CD4-positive, alpha-beta T cell treated with Interleukin-2 at 100 ng/mL for 4 hours (primary cell): ENCODE results near the gene CYP2C9.
"Not testable (repeated sequence)": the region's sequence is repeated elsewhere in the genome, so short reads cannot be mapped to it uniquely, and the experiment has no call there.

Experiments used
- DNase-seq: peaks from one replicate; pipeline ENCODE4 v3.0.0-alpha.2; 2020; ENCODE audit warnings: low spot score

The CYP2C9 gene

DNA sequence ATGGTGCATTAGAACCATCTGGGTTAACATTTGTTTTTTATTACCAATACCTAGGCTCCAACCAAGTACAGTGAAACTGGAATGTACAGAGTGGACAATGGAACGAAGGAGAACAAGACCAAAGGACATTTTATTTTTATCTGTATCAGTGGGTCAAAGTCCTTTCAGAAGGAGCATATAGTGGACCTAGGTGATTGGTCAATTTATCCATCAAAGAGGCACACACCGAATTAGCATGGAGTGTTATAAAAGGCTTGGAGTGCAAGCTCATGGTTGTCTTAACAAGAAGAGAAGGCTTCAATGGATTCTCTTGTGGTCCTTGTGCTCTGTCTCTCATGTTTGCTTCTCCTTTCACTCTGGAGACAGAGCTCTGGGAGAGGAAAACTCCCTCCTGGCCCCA is at the start of gene CYP2C9:
CYP2C9 (plus strand) TSS at position 276 of the 400 bp plus-strand sequence; CDS start at position 301, 25 bp downstream.
- no peak for DNase-seq

DNA sequence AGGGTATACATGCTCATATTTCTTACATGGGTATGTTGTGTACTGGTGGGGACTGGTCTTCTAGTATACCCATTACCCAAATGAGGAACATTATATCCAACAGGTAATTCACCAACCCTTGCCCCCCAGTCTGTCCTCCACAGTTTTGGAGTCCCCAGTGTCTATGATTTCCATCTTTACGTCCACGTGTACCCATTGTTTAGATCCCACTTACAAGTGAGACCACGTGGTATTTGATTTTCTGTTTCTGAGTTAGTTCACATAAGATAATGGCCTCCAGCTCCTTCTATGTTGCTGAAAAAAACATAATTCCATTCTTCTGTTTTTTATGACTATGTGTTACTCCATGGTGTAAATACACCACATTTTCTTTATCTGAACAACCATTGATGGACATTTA is 49.3 kb upstream of the CYP2C9 start:
- DNase-seq: no peak

DNA sequence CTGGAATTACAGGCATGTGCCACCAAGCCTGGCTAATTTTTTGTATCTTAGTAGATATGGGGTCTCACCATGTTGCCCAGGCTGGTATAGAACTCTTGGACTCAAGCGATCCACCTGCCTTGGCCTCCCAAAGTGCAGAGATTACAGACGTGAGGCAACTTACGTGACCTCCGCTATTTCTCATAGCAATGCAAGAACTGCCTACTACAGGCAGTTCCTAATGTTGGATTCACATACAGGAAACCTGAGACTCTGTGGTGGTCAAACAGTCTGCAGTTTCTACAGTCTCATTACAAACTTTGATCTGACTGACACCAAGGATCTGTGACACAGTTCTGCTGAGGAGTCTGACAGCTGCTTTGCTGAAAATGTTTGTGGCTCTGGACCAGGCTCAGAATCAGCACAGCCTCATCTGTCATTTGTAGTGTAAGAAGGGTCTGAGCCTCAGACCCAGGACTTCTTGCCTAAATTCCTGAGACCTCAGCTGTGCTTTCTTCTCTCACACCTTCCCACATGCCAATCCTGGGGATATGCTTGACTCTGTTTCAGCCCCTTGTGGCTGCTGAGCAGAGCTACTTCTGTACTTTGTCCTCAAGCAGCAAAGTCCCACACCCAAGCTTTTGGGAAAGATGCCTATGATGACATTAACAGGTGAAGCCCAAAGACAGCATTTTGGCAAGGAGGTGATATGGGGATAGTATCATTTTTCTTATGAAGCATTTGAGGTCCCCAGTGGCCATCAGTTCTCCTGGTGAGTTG is 48.0 kb upstream of the CYP2C9 start:
- no peak for DNase-seq

DNA sequence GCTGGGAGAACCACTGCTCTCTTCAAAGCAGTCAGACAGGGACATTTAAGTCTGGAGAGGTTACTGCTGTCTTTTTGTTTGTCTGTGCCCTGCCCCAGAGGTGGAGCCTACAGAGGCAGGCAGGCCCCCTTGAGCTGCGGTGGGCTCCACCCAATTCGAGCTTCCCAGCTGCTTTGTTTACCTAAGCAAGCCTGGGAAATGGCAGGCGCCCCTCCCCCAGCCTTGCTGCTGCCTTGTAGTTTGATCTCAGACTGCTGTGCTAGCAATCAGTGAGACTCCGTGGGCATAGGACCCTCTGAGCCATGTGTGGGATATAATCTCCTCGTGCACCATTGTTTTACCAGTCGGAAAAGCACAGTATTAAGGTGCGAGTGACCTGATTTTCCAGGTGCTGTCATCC is 40.0 kb upstream of the CYP2C9 start:
- DNase-seq: not testable (repeated sequence)

DNA sequence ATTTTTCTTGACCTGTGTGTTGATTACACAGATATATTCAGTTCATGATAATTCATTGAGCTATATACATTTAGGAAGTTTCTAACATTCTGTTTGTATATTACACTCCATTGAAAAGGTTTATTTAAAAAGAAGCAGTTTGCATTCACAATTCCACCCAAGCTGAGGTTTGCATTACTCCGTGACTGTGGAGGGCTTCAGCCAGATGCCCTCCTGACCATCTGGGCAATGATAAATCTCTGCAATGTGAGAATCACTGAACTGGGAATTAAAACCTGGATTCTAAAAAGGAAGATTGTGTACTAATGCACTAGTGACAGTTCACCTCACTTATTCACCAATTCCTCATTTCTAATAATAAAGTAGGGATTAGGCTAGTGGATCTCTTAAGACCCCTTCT is 36.4 kb upstream of the CYP2C9 start:
- DNase-seq: no peak

DNA sequence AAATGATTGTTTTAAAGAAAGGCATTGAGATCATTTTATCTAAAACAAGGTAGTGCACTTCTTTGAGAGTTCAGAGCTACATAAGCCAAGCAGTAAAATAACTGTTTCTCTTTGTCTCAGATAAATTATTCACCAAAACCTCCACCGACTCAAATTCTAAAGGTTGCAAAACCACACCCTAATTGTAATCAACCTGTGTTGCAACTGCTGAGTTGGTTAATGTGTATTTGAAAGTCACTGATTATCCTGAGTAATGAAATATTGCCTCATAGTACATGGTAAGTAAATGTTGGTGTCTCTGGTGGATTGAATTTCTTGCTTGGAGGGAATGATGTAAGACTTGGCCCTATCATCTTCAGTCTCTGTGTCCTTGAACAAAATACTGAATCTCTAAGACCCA is 35.9 kb upstream of the CYP2C9 start:
- no peak for DNase-seq

DNA sequence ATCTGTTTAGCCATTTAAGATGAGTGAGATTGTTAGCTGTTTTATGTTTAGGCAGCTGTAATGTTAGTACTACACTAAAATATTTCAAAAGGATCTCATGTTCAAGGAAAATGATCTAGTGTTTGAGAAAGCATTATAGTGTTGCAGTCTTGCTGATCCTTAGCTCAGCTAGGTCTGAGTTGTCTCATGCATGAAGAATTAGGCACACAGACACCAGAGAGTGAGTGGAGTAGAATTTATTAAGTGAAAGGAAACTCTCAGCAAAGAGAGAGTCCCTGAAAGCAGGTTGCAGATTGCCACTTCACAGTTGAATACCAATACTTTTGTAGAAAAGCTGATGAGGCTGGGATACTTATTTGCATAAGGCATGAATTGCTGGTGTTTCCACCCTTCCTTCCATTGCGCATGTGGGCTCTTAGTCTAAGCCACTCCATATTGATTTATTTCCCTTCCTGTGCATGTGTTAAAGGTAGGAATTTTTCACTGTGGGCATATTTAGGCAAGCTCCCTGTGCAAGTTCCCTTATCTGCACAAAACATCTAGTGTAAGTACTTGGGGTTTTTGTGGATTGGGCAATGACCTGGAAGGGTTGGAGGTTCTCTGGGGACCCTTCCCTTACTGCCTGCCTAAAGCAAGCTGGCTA is 33.8 kb upstream of the CYP2C9 start:
- DNase-seq: not testable (repeated sequence)

DNA sequence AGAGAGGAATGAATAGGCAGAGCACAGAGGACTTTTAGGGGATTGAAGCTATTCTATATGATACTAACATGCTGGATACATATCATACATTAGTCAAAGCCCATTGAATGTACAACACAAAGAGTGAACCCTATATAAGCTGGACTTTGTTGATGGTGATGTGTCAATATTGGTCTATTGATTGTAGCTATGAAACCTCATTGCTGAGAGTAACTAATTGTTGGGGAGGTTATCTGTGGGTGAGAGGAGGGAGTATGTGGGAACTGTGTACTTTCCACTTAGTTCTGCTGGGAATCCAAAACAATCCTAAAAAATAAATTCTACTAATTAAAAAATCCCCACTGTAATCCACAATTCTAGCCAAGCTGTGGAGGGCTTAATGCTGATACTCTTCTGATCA is 22.0 kb upstream of the CYP2C9 start:
- no peak for DNase-seq

DNA sequence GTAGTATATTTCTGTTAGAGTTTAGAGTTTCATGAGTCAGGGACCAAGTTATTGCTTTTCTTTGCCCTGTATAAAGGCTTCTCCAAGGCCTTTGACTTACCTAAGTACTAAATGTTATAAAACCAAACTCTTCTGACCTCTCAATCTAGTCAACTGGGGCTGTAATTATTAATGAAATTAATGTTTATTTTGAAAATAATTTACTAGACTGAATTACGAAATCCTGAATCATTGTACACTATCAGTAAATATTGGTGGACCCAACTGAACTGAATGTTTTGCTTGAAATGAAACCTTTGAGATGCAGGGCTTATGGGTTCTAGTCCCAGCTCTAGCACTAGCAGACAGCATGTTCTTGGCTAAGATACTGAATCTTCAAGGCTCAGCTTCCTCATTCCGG is 1.7 kb upstream of the CYP2C9 start:
- no peak for DNase-seq

DNA sequence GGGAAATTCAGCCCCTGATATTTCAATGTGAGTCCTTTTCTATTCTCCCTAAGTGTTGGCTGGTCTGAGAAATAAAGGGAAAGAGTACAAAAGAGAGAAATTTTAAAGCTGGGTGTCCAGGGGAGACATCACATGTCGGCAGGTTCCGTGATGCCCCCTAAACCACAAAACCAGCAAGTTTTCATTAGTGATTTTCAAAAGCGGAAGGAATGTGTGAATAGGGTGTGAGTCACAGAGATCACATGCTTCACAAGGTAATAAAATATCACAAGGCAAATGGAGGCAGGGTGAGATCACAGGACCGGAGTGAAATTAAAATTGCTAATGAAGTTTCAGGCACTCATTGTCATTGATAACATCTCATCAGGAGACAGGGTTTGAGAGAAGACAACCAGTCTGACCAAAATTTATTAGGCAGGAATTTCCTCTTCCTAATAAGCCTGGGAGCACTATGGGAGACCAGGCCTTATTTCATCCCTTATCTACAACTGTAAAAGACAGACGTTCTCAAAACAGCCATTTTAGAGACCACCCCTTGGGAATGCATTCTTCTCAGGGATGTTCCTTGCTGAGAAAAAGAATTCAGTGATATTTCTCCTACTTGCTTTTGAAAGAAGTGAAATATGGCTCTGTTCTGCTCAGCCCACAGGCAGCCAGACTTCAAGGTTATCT is 5.1 kb downstream of the CYP2C9 start:
- DNase-seq: not testable (repeated sequence)

DNA sequence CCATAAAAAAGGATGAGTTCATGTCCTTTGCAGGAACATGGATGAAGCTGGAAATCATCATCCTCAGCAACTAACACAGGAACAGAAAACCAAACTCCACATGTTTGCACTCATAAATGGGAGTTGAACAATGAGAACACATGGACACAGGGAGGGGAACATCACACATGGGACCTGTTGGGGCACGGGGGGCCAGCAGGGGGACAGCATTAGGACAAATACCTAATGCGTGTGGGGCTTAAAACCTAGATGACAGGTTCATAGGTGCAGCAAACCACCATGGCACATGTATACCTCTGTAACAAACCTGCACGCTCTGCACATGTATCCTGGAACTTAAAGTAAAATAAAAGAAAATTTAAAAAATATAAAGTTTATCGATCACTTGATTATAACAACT is 7.7 kb downstream of the CYP2C9 start:
- DNase-seq: not testable (repeated sequence)

DNA sequence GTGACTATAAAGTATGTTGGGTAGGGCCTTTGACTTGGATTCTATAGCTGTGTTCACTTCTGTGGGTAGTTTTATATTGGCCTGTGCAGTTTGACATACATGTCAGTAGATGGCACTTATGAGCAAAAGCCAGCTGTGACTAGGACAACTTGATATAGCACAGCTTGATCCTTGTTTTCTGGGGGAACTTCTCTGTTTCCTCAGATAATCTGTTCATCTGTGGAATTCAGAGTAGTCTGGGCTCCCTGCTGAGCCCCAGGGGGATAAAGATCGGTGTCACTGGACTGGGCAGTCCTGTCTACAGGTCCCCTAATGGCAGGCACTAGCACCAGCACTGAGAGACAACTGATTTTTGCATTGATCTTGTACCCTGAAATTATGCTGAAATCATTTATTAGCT is 25.4 kb downstream of the CYP2C9 start:
- DNase-seq: no peak

DNA sequence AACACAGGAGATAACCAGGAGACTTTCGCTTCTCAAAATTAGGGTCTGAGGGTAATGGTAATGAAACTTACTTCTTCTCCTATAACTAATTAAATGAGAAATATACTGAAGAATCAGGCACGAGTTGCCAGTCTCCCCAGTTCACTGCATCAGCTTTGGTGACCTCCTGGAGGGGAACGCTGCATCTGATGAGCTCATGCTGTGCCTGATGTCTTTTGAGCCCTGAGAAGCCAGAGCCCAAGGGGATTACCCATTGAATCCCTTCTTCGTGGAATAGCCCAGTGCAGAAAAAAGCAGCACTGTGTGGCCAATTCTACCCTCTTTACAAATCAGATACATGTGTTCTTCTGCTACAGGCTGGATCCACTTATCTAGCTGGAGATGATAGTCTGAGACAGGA is 45.1 kb downstream of the CYP2C9 start:
- DNase-seq: no peak

DNA sequence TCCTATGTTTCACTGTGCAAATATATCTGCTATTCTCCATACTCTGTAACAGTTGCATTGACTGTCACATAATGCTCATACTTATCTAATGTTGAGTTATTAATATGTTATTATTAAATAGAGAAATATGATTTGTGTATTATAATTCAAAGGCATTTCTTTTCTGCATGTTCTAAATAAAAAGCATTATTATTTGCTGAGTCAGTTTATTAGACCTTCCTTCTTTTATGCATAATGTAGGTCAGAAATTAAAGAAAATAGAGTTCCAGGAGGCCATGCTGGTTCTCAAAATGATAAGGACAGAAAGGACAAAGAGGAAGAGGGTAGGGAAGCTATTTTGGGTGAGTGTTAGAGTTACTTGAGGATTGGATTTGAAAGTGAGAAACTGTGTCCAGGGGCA is 50.7 kb downstream of the CYP2C9 start:
- DNase-seq: no peak

DNA sequence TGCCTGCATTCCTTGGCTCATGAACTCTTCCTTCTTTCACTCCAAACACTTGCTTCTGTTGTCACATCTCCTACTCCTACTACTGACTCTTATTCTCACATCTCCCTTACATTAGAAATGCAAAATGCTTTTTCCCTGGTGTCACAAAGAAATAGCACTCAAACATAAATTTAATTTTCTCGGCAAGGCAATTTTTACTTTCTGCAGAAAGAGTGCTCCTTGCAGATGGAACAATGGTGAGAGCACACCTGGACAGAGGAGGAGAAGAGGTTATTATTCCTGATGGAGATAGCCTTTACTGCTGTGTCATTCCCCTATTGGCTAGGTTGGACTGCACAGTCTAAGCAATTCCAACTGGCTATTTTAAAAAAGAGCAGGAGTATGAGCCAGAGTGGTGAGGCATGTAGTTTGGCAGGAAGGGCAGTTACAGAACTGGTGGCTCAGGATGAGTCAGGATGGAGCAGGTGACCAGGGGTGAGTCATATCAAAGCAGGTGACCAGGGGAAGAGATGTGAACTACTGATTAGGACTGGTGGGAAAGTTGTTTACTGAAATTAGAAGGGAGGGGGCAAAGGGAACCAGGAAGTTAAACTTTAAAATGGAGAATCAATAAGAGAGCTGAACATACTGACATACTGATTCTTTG is 52.9 kb downstream of the CYP2C9 start:
- no peak for DNase-seq

DNA sequence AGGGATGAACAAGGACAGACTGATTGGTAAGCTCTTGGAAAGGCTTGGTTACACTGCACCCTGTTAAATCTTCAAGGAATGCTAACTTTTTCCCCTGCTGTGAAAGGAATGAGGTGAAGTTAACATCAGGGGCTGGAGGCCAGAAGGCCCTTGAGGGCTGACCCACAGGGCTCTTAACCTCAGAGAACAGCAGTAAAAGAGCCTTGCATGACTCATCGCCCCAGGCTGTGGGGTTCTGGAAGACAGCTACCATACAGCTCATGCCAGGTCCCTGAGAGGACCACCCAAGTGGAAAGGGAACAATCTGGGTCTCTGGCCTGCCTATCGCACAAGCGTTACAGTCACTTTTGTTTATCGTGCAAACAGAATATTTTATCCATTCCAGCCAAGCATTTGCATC is 54.4 kb downstream of the CYP2C9 start:
- no peak for DNase-seq

DNA sequence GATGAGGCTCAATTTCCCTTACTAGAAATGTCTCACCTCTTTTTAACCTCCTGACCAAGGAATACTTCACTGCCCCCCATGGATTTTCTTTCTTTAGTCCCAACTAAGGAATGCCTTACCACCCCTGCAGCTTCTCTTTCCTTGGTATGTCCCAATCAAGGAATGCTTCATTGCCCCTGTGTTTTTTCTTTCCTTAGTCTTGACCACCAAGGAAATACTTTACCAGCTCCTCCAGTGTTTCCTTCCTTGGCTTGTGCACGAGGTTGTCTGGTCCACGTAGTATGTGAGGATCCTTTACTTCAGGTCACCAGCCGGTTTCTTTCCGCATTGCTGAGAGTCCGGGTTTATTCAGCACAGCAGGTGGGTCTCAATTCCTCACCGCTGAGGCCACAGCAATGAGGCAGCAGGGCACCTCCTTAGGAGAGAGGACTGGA is 59.3 kb downstream of the CYP2C9 start:
- no peak for DNase-seq

DNA sequence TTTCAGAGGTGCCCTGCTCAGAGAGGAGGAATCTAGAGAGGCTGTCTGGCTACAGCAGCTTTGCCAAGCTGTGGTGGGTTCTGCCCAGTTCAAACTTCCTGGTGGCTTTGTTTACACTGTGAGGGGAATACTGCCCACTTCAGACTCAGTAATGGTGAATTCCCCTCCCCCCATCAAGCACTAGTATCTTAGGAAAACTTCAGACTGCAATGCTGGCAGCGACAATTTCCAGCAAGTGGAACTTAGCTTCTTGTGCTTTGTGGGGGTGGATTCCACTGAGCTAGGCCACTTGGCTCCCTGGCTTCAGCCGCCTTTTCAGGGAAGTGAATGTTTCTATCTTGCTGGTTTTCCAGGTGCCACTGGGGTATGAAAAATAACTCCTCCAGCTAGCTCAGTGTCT is 88.0 kb downstream of the CYP2C9 start:
- DNase-seq: no peak

DNA sequence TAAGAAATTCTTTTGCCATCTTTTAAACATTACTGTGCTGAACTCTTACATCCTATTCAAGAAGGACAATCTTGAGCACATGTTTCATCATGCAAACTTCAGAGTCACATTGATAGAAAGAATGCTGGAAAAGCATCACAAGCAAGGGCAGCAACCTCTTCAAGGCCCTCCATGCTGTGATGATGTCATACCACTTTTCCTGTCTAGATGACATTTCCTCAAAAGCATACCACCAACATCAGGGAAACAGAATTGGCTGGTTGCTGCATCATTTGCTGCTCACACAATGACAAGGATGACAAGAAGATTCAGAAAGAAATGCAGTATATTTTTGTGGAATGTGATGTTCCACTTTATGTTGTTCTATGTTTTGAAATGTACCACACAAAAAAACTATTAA is 93.2 kb downstream of the CYP2C9 start:
- DNase-seq: no peak

DNA sequence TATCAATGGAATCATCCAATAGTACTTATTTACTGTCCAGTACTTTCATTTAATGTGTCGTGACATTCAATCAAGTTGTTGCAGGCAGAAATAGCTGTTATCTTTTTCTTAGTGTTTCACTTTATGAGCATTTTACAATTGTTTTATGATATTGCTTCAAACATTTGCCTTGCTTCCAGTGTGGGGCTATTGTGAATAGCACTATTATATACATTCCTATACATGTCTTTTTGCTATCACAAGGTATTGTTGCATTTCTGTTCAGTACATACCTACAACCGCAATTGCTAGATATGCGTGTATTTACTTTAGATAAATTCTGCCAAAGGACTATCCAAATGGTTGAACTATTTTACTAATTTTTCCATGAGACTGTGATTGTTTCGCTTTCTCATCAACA is 95.9 kb downstream of the CYP2C9 start:
- no peak for DNase-seq

DNA sequence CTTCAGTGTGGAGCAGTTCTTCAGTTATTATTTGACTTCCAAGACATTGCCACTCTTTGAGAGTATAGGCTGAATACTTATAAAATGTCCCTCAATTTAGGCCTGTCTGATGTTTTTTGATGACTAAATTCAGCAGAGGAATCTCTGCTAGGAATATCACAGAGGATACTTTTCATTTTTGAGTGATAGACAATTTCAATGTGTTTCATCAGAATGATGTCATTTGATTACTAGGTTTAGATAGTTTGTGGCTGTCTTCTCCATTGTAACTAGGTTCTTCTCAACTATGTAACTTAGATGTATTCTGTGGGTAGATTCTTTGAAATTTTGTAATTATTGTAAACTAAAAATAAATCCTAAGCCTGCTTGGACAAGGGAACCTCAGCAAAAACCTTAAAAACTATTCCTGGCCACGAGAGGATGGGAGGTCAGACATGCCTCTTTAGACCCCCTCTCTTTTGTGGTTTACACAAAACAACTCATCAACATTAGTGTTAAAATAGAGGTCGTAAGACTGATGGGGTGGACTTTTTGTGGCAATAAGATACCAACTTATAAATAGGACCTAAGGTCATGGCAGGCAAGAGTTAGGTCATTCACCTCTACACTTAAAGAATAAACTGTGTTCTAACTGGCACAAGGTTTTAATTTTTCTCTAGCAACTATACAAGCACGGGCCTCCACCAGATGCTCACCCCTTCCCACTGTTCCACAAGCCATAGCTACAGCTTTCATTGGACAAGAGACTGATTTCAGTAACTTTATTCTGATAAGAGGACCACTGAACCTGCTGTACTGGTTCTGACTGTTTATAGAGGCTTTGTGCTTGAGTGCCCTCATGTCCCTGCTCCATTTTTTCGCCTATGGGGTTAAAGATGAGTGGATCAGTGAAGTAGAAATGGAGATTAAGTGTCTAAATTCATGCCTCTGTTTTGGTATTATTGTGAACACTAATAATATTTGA is 97.2 kb downstream of the CYP2C9 start:
- DNase-seq: no peak

DNA sequence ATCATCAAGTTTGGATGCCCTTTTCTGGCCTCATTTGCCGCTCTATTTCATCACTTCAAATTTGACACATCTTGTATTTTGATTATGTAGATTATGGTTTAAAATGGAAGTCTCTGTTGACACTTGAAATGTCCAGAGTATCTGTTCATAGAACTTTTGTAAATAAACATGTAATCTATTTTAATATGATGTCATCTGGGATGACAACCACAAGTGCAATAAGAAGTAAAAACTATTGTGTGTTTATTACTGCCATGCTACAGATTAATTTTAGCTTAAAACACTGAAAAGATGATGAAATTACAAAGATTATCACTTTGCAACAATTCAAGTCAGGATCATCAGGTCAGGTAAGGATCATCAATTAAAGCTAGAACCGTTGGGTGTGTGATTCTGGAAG is 100.8 kb downstream of the CYP2C9 start:
- no peak for DNase-seq
